Measurements from ENCODE around the gene CXCR3. TPM values are rescaled to one million over a fixed set of nuclear protein-coding genes. Genes with fewer than 3 reads are reported as not detected.

CXCR3 gene
- total RNA-seq, 1 experiment from 2014 or later: not detected

DNA sequence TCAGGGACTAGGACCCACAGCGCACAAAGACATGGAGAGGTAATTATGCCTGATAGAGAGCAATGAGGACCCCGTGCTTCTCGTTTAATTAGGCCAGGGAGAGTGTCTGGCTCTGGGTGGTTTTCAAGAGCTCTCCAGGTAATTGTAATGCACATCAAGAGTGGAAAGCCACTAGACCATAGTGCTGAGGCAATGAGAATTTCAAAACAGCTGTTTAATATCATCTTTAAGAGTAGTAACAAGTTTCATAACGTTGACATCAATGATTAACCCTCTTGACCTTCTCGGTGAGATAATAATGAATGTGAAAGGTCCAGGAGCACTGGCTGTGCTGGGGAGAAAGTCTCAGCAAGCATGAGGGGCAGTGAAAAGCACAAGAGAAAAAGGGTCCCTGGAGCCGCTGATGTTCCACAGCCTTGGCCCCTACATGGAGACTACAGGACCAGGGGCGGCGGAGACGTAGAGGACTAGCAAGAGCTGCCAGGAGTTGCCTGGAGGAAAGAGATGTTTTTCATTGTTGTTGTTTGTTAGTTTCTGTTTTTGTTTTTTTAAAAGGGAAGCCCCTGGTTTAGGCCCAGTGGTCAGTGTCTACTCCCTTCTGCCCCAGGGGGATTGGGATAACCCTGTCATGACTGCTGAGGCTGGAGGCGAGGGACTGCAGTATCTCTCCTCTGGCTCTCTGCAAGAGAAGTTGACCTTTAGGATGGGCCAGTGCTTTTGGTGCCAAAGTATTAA is 14.8 kb upstream of the CXCR3 start:
- Histone ChIP-seq H3K27me3 (ENCODE audit: low read length) (no peaks in the 10 kb centered on the region), H3K4me2 (ENCODE audit: low read depth, low read length, poor library complexity, severe bottlenecking) (no peak overlapping the region), H3K9me2 (replicated peaks; ENCODE audit: insufficient read depth, low read length) (no peaks in the 10 kb centered on the region), H2AFZ (ENCODE audit: low read length) (no peak overlapping the region), H3K36me3 (ENCODE audit: insufficient read depth, low read length) (no peaks in the 10 kb centered on the region), H3K27ac (ENCODE audit: low read length) (no peak overlapping the region), H4K20me1 (ENCODE audit: insufficient read depth, low read depth, low read length) (no peaks in the 10 kb centered on the region), H3K9ac (ENCODE audit: low read length) (no peak overlapping the region), H3K9me3 (ENCODE audit: low read length) (no peaks in the 10 kb centered on the region), H3K4me3 (ENCODE audit: low read length) (no peak overlapping the region), H3K4me1 (ENCODE audit: low read length) (peaks cover 21% of the 10 kb centered on the region), H3K79me2 (ENCODE audit: low read length) (no peaks in the 10 kb centered on the region)
- no peak for DNase-seq

DNA sequence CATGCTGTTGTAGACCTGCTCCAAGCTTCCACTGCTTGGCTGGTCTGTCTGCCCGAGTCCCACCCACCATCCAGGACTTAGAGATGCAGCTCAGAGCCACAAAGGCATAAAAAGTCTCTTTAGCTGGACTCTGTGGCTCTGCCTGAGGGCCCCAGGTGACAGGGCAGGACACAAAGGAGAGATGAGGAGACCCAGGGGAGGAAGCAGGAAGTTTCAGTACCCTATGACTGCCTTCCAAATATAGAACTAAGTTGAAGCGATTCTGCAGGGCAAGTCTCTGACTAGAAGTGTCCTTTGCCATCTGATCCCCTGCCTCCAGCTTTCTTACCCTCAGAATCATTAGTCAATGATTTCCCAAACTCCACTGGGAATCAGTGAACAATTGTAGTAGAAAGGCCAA is 11.2 kb upstream of the CXCR3 start:
- peak; percentile 71 for DNase-seq
- H3K9ac ChIP-seq (ENCODE audit: low read length): peak overlapping the region; percentile 43; the same call in 1 of the 2 replicates
- peaks cover 14% of the 10 kb centered on the region for H3K4me1 ChIP-seq (ENCODE audit: low read length)
- H3K4me2 ChIP-seq (ENCODE audit: low read depth, low read length, poor library complexity, severe bottlenecking): peak overlapping the region; percentile 60
- no peaks in the 10 kb centered on the region for H3K79me2 ChIP-seq (ENCODE audit: low read length)
- no peak overlapping the region for H2AFZ ChIP-seq (ENCODE audit: low read length)
- H3K27ac ChIP-seq (ENCODE audit: low read length): no peak overlapping the region
- no peaks in the 10 kb centered on the region for H3K9me3 ChIP-seq (ENCODE audit: low read length)
- H3K9me2 ChIP-seq (replicated peaks; ENCODE audit: insufficient read depth, low read length): no peaks in the 10 kb centered on the region
- peak overlapping the region; percentile 13; the same call in 1 of the 2 replicates for H3K4me3 ChIP-seq (ENCODE audit: low read length)
- no peaks in the 10 kb centered on the region for H3K27me3 ChIP-seq (ENCODE audit: low read length)
- no peaks in the 10 kb centered on the region for H4K20me1 ChIP-seq (ENCODE audit: insufficient read depth, low read depth, low read length)
- H3K36me3 ChIP-seq (ENCODE audit: insufficient read depth, low read length): no peaks in the 10 kb centered on the region

DNA sequence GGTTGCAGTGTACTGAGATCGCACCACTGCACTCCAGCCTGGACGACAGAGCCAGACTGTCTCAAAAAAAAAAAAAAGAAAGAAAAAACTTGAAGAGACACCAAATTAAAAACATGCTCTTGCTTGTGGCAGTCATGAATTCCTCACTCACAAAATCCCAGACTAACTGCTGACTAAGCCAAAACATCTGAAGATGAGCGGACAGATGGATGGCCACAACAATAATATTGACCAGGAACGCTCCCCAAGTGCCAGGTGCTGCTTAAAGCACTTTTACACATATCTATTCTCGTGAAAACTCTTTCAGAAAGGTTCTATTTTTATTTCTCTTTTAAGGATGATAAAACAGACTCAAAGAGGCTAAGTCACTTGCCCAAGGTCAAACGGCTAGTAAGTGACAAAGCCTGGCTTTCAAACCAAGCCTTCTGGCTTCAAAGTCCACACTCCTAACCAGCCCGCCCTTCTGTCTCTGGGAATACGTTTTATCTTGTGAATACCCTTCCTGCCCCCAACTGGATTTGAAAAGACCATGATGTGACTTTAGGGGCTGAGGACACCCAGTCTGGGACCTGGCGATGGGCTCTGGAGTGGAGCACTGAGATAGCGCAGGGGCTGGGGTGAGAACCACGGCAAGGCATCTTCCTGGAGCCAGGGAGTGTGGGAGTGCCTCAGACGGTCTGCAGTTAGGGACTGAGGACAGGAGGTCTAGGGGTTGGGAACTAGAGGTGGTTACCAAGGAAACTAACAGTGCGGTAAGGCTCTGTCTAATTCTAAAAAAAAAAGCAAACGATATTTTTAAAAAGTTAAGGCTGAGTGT is 9.5 kb upstream of the CXCR3 start:
- no peaks in the 10 kb centered on the region for H3K36me3 ChIP-seq (ENCODE audit: insufficient read depth, low read length)
- no peaks in the 10 kb centered on the region for H3K79me2 ChIP-seq (ENCODE audit: low read length)
- H3K9ac ChIP-seq (ENCODE audit: low read length): no peak overlapping the region
- H4K20me1 ChIP-seq (ENCODE audit: insufficient read depth, low read depth, low read length): no peaks in the 10 kb centered on the region
- no peak overlapping the region for H3K4me2 ChIP-seq (ENCODE audit: low read depth, low read length, poor library complexity, severe bottlenecking)
- peaks cover 16% of the 10 kb centered on the region for H3K4me1 ChIP-seq (ENCODE audit: low read length)
- no peak overlapping the region for H3K4me3 ChIP-seq (ENCODE audit: low read length)
- H3K9me2 ChIP-seq (replicated peaks; ENCODE audit: insufficient read depth, low read length): no peaks in the 10 kb centered on the region
- no peaks in the 10 kb centered on the region for H3K9me3 ChIP-seq (ENCODE audit: low read length)
- H3K27ac ChIP-seq (ENCODE audit: low read length): no peak overlapping the region
- DNase-seq: no peak
- H3K27me3 ChIP-seq (ENCODE audit: low read length): no peaks in the 10 kb centered on the region
- no peak overlapping the region for H2AFZ ChIP-seq (ENCODE audit: low read length)

DNA sequence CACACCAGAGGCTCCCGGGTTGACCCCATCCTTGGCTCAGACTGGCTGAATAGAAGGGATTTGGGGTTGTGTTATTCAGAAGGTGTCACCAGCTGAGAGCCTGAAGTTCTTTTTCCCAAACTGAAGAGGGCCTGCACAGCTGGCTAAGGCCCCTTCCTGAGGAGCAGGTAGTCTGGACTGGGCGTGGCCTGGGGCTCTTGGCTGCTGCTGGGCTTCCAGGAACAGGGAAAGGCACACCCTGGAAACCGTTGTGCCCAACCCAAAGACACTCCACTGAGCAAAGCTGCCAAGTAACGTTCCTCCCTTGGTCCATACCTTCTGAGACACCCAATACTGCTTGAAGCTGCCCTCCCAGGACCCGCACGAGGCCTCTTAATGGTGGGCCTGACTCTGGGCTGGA is 8.3 kb upstream of the CXCR3 start:
- no peaks in the 10 kb centered on the region for H4K20me1 ChIP-seq (ENCODE audit: insufficient read depth, low read depth, low read length)
- no peaks in the 10 kb centered on the region for H3K36me3 ChIP-seq (ENCODE audit: insufficient read depth, low read length)
- no peaks in the 10 kb centered on the region for H3K9me3 ChIP-seq (ENCODE audit: low read length)
- H3K27me3 ChIP-seq (ENCODE audit: low read length): no peaks in the 10 kb centered on the region
- H3K27ac ChIP-seq (ENCODE audit: low read length): no peak overlapping the region
- no peak overlapping the region for H3K4me2 ChIP-seq (ENCODE audit: low read depth, low read length, poor library complexity, severe bottlenecking)
- DNase-seq: no peak
- no peak overlapping the region for H2AFZ ChIP-seq (ENCODE audit: low read length)
- H3K4me3 ChIP-seq (ENCODE audit: low read length): no peak overlapping the region
- H3K79me2 ChIP-seq (ENCODE audit: low read length): no peaks in the 10 kb centered on the region
- no peaks in the 10 kb centered on the region for H3K9me2 ChIP-seq (replicated peaks; ENCODE audit: insufficient read depth, low read length)
- no peak overlapping the region for H3K9ac ChIP-seq (ENCODE audit: low read length)
- peaks cover 21% of the 10 kb centered on the region for H3K4me1 ChIP-seq (ENCODE audit: low read length)

DNA sequence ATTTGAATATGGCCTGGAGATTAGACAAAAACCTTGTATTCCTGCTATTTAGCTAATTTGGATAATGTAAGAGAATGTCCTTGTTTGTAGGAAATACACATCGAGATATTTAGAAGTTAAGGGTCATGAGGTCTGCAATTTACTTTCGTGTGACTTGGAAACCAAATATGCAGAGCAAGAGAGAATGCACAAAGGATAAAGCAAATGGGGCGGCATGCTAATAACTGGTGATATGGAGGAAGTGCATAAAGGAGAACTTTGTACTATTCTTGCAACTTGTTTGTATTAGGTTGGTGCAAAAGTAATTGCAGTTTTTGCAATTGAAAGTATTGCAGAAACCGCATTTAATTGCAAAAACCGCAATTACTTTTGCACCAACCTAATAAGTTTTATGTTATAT is 7.2 kb upstream of the CXCR3 start:
- H4K20me1 ChIP-seq (ENCODE audit: insufficient read depth, low read depth, low read length): no peaks in the 10 kb centered on the region
- H2AFZ ChIP-seq (ENCODE audit: low read length): no peak overlapping the region
- no peaks in the 10 kb centered on the region for H3K9me3 ChIP-seq (ENCODE audit: low read length)
- no peak overlapping the region for H3K4me3 ChIP-seq (ENCODE audit: low read length)
- no peaks in the 10 kb centered on the region for H3K9me2 ChIP-seq (replicated peaks; ENCODE audit: insufficient read depth, low read length)
- H3K4me1 ChIP-seq (ENCODE audit: low read length): peaks cover 21% of the 10 kb centered on the region
- H3K4me2 ChIP-seq (ENCODE audit: low read depth, low read length, poor library complexity, severe bottlenecking): no peak overlapping the region
- no peak for DNase-seq
- H3K27ac ChIP-seq (ENCODE audit: low read length): no peak overlapping the region
- H3K9ac ChIP-seq (ENCODE audit: low read length): no peak overlapping the region
- no peaks in the 10 kb centered on the region for H3K79me2 ChIP-seq (ENCODE audit: low read length)
- no peaks in the 10 kb centered on the region for H3K36me3 ChIP-seq (ENCODE audit: insufficient read depth, low read length)
- no peaks in the 10 kb centered on the region for H3K27me3 ChIP-seq (ENCODE audit: low read length)

DNA sequence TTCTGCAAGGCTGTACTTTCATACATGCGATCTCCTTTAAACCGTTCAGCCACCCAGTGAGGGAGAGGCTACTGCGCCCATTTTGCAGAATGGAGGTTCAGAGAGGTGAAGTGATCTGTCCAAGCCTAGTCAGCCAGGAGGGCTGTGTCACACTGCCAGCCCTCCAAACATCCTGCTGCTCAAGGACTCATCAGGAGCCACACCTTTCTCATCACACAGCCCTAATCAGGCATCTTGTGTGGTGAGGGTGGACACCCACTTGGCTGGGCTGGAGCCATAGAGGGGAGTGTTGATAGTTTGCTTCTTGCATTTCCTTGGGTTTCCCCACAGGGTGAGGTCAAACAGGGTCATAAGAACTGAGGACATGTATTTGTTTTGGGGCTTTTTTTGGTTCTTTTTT is 5.4 kb upstream of the CXCR3 start:
- Histone ChIP-seq H2AFZ (ENCODE audit: low read length) (no peak overlapping the region), H3K27ac (ENCODE audit: low read length) (no peak overlapping the region), H3K79me2 (ENCODE audit: low read length) (no peaks in the 10 kb centered on the region), H3K9ac (ENCODE audit: low read length) (no peak overlapping the region), H3K9me2 (replicated peaks; ENCODE audit: insufficient read depth, low read length) (no peaks in the 10 kb centered on the region), H3K4me2 (ENCODE audit: low read depth, low read length, poor library complexity, severe bottlenecking) (no peak overlapping the region), H3K9me3 (ENCODE audit: low read length) (no peaks in the 10 kb centered on the region), H3K4me1 (ENCODE audit: low read length) (peaks cover 8% of the 10 kb centered on the region), H3K4me3 (ENCODE audit: low read length) (no peak overlapping the region), H3K36me3 (ENCODE audit: insufficient read depth, low read length) (no peaks in the 10 kb centered on the region), H4K20me1 (ENCODE audit: insufficient read depth, low read depth, low read length) (no peaks in the 10 kb centered on the region), H3K27me3 (ENCODE audit: low read length) (no peaks in the 10 kb centered on the region)
- no peak for DNase-seq

DNA sequence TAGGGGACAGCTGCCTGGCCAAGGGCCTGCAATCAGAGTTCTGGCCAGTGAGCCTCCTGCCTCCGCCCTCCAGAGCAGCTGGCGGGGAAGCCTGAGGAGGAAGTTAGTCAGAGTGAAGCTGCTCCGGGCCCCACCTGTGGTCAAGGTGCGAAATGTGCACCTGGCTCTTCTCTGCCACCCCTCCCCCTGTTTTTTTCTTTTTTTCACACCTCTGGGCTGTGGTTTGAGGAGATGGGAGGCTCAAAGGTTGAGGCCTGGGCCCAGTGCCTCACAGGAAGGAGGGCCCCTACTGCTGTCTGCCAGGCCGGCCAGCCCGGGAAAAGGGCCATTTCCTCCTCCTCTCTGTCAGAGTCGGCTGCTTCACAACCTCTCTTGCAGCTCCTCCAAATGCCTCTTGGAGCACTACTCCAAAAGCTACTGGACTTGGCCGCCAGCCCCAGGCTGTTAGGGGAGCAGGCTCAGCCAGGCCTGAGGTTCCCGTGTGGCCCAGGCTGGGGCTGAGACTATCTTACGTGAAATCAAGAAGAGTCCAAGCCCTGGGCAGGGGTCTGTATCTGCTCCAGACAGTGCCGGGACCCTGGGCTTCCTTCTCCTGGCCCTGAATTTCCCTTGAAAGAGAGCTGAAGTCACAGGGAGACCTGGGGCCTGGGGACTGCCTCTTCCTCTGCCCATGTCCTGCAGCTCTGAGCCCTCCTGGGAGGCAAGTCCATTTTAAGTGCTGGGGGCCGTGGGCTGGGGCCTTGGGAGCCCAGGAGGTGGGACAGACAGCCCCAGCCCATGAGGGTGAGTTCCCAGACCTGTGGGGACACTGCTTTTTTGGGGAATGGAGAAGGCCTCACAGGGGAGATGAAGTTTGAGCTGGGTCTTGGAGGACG is 4.5 kb upstream of the CXCR3 start:
- no peaks in the 10 kb centered on the region for H3K27me3 ChIP-seq (ENCODE audit: low read length)
- peak; percentile 50 for DNase-seq
- H3K4me2 ChIP-seq (ENCODE audit: low read depth, low read length, poor library complexity, severe bottlenecking): no peak overlapping the region
- H3K4me1 ChIP-seq (ENCODE audit: low read length): 0 out of 2 replicates have a peak, but pooled peaks cover 7% of the 10 kb centered on the region
- no peak overlapping the region for H2AFZ ChIP-seq (ENCODE audit: low read length)
- H4K20me1 ChIP-seq (ENCODE audit: insufficient read depth, low read depth, low read length): no peaks in the 10 kb centered on the region
- no peak overlapping the region for H3K27ac ChIP-seq (ENCODE audit: low read length)
- H3K36me3 ChIP-seq (ENCODE audit: insufficient read depth, low read length): no peaks in the 10 kb centered on the region
- no peaks in the 10 kb centered on the region for H3K79me2 ChIP-seq (ENCODE audit: low read length)
- H3K9me3 ChIP-seq (ENCODE audit: low read length): no peaks in the 10 kb centered on the region
- H3K9ac ChIP-seq (ENCODE audit: low read length): no peak overlapping the region
- no peaks in the 10 kb centered on the region for H3K9me2 ChIP-seq (replicated peaks; ENCODE audit: insufficient read depth, low read length)
- H3K4me3 ChIP-seq (ENCODE audit: low read length): no peak overlapping the region
